ENCODE measurements around the gene RUNX1. TPM values are rescaled to one million over a fixed set of nuclear protein-coding genes. Genes with fewer than 3 reads are reported as not detected.

The RUNX1 gene
- total RNA-seq (2014; rRNA removed; shearing (Covaris generic)), result 38.2 and 48.1 TPM in 2 replicates

DNA sequence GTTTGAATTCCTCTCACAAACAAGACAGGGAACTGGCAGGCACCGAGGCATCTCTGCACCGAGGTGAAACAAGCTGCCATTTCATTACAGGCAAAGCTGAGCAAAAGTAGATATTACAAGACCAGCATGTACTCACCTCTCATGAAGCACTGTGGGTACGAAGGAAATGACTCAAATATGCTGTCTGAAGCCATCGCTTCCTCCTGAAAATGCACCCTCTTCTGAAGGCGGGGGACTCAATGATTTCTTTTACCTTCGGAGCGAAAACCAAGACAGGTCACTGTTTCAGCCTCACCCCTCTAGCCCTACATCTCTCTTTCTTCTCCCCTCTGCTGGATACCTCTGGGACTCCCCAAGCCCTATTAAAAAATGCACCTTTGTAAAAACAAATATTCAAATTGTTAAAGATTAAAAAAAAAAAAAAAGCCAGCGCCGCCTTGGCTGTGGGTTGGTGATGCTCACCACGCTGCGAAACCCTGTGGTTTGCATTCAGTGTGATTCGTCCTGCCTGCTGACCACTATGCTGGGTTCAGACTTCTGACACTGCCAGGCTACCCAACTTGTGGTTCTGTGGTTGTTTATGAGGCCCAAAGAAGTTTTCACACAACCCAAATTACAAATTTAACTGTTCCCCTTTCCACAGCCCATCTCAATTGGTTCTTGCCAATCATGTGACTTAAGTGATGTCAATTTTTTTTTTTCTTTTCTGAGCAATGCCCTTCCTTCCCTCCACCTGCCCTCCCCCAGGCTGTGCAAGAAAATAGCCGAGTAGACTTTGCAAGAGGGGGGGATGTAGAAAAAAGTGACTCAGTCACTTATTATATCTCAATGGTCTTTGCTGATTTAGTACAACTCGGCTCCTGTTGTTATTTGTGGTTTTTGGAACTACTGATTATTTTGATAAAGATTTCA lies at the start of gene RUNX1:
Gene RUNX1, minus strand, starts transcription at position 597 of the 912 bp plus-strand sequence.
- DNase-seq (ENCODE audit: low spot score), result peak; percentile 99

DNA sequence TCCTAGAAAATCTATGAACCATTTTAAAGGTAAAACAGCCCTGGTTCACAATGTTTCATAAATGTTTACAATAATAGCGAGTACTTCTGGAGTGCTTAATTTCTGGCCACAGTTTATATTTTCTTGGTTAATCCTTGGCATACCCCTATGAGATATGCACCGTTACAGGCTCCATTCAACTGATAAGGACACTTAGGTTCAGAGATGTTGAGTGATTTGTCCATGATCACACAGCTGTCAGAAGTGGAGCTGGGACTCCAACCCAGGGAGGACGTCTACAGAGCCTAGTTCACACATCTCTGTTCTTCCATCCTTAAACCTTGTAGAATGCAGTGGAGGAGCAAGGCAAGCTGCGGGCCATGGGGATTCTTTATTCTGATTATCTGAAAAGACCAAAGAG lies 48.4 kb upstream of the RUNX1 start:
- no peak for DNase-seq (ENCODE audit: low spot score)

DNA sequence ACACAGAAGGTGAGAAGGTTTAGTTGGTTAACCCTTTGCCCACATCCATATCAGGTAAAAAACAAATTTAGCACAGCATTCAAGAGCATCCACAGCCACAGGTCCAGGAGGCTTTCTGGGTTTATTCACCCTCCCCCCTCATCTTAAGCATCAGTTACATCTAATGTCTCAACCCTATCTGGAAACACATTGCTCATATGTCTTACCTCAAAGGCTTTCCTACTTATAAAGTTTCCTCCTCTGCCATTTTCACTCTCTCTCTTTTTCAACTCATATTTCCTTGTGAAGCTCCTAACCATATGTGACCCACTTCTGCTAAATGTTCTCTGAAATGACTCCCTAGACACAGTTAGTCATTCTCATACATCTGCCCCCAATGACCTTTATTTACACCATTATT lies 47.9 kb upstream of the RUNX1 start:
- DNase-seq (ENCODE audit: low spot score), result no peak

DNA sequence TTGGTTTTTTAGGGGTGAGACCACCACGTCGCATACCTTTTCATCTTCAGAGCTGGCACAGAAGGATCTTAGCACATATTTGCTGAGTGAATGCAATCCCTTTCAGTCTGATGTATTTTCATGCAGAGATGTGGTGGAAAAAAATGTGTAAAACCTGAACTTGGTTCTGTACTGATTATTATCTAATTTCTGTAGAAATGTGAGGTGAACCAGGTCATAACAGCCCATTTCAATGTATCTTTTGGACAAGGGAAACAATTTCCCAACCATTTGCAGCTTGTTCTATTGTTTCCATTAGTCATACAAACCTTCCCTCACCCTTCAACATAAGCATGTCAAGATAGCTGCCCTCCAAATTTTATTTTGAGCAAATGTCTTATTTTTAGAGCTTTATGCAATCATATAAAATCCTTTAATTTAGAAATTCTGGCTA lies 46.8 kb upstream of the RUNX1 start:
- no peak for DNase-seq (ENCODE audit: low spot score)

GRCh38 chr21:35093514-35093913 lies 44.4 kb upstream of the RUNX1 start:
- DNase-seq (ENCODE audit: low spot score), result no peak

DNA sequence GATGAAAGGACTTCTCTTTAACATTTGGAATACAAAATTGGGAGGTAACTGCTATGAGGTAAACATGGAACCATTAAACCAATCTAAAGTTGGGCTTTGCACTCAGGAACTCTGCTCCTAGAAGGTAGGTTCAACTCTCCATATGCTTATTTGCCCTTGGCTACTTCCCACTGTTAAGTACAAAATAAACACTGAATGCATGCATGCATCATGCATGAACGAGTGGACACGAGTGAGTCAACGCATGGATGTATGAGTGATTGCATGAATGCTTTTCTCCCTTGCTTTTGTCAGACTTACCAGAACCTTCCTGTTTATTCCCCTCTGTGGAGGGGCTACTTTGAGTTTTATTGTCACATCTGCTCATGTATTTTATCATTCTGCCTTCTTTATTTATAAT lies 42.4 kb upstream of the RUNX1 start:
- no peak for DNase-seq (ENCODE audit: low spot score)

GRCh38 chr21:35090403-35090802 lies 41.3 kb upstream of the RUNX1 start:
- no peak for DNase-seq (ENCODE audit: low spot score)

DNA sequence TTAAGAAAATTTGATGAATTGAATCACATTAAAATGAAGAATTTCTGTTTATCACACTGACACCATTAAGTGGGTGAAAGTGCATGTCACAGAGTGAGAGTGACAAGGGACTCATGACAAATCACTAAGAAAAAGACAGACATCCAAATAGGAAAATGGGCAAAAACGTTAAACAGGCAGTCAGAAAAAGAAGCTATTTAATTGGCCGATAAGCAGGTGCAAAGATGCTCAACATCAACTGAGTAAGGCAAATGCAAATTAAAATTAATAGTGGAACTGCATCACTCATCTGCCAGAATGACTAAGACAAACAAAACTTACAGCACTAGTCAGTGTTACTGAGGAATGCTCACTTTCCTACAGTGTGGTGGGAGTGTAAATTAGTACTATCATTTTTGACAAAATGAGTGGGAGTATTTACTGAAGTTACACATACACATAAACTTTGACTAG lies 39.2 kb upstream of the RUNX1 start:
- DNase-seq (ENCODE audit: low spot score), result peak; percentile 40

DNA sequence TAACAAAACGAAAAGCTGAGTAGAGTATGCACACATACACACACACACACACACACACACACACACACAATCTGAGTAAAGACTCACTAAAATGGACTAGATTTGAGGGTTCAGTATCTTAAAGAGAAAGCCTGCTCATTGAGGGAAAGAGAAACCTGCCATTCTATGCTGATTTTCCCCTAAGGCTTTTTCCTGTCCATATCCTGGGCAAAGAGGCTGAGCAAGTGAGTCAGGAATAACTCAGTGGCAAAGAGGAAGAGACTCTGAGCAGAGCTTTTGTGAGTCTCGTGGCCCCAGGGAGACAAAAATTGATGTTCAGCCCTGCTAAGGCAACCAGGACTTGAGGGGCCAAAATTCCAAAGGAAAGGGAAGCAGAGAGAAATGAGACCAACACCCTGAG lies 37.3 kb upstream of the RUNX1 start:
- DNase-seq (ENCODE audit: low spot score), result peak; percentile 68

GRCh38 chr21:35084869-35085268 lies 35.8 kb upstream of the RUNX1 start:
- peak; percentile 97 for DNase-seq (ENCODE audit: low spot score)

DNA sequence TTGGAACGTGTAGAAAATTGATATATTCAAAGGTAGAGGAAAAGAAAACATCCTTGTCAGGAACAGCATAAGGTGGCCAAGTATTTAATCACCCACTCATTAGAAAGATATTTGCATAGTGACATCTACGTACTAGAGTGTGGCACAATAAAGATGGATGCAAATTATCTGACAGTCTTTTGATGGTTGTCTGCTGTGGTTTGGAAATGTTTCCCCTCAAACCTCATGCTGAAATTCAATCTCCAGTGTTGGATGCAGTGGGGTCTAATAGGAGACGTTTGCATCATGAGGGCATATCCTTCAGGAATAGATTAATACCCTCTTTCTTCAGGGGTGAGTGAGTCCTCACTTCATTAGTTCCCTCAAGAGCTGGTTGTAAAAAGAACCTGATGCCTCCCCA lies 34.1 kb upstream of the RUNX1 start:
- DNase-seq (ENCODE audit: low spot score), result no peak

DNA sequence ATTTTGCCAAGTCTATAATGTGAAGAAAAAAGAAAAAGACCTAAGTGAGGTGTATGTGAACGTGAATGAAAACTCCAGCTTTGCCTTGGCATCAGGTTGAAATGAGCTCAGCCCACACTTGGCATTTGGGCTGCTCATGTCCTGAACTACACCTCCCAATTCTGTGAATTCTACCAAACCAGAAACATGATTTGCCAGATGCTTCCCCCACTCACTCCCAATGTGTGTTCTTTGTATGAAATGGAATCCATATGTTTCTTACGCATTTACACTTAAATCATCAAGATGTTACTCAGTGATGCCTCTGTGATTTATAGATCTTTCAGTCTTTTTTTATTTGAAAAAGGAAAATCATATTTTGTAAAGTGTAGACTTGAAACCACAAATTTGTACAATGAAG lies 32.8 kb upstream of the RUNX1 start:
- no peak for DNase-seq (ENCODE audit: low spot score)

DNA sequence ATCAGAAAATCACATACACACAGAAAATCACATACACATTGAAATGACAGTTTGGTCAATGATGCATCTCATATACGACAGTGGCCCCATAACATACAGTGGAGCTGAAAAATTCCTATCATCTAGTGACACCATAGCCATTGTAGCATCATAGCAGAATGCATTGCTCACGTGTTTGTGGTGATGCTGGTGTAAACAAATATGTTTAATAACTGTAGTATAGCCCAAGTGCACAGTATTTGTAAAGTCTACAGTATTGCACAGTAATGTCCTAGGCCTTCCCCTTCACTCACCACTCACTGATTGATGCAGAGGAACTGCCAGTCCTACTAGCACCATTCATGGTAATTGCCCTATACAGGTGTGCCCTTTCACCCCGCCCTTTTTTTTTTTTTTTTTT lies 30.1 kb upstream of the RUNX1 start:
- DNase-seq (ENCODE audit: low spot score), result no peak

- DNase-seq (ENCODE audit: low spot score), result peak; percentile 39
Measured at GRCh38 chr21:35077975-35078374, 28.9 kb upstream of the RUNX1 start.

DNA sequence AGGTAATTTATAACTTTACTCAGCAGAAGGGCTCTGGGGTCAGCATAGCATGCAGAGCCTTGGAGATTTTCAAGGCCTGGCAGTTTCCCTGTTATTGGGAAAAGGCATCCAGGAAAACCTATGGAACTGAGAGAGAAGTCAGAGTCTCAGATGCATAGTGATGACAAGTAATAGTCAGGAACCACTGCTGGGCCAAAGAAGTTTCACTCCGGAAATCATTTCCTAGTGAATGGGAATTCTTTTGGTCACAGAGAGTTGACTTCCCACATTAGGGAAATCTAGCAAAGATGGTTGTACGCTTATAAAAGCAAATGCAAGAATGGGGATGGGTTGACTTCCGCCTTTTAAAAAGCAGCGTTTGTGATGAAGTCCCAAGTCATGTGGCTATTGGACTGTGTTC lies 28.4 kb upstream of the RUNX1 start:
- DNase-seq (ENCODE audit: low spot score), result no peak

GRCh38 chr21:35075546-35075945 lies 26.4 kb upstream of the RUNX1 start:
- peak; percentile 93 for DNase-seq (ENCODE audit: low spot score)

GRCh38 chr21:35072960-35073359 lies 23.9 kb upstream of the RUNX1 start:
- DNase-seq (ENCODE audit: low spot score), result no peak

DNA sequence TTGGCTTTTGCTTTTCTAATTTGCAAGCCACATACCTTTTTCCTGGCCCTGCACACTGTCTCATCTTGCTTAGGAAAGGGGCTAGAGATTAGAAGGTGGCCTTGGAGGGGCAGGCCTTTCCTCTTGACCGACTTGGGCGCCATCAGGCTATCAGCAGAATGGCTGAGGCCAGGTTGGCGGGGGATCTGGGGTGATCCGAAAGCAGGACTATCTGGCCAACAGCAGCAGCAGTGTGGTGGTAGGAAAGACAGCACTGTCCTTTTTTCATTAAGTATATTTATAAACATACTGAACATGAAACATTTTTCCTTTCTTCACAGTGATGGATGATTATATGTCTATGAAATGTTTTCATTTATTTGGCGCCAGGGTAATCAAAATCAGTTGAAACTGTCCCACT lies 23.5 kb upstream of the RUNX1 start:
- DNase-seq (ENCODE audit: low spot score), result no peak

DNA sequence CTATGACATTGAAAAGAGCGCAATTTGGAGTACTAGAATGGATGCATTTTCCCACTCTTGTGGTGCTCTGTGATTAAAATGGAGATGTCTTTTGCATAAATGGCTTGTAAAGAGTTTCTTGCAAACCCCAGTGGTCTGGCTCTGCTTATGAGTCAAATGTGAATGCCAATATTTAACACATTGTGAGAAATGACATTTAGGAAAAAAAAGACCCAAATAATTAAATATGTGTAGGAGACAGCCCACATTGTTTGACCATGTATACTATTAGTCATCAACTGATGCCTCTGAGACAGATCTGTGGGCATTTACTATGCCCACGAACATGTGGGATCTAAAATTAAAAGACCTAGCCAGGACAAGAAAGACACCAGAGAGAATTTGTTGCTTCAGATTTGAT lies 22.2 kb upstream of the RUNX1 start:
- no peak for DNase-seq (ENCODE audit: low spot score)

DNA sequence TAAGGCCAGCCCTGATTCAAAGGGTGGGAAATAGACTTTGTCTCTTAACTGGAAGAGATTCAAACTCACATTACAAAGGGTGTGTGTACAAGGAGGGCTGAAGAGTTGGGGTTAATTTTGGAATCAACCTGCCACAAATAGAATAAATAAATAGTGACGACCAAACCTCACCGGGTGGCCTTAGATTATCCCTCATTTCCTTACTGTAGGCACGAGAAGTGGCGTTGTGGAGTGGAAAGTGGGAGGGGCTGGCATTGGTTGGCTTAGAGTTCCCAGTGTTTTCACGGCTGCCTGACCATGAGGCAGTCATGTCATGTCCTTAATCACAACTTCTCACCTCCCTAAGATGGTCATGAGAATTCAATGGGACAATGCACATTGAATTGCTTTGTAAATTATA lies 21.3 kb upstream of the RUNX1 start:
- no peak for DNase-seq (ENCODE audit: low spot score)

DNA sequence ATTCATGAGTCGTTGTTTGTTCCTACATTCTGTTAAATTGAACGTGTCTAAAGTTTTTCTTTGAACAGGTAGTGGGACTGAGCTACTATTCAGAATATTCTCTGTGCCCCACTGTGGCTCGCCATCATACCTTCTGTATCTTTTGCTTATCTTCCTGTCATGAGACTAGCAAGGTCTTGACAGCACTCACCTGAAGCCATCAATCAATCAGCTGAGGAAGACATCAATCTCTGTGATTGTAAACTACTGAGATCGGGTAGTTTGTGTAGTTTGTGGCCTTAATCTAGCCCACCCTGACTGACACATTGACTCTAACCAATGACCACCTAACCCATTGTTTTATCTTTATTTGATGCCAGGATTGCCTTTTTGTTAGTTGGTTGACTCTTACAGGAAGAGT lies 17.7 kb upstream of the RUNX1 start:
- DNase-seq (ENCODE audit: low spot score), result no peak

- no peak for DNase-seq (ENCODE audit: low spot score)
Measured at GRCh38 chr21:35063428-35064172, 14.5 kb upstream of the RUNX1 start.

DNA sequence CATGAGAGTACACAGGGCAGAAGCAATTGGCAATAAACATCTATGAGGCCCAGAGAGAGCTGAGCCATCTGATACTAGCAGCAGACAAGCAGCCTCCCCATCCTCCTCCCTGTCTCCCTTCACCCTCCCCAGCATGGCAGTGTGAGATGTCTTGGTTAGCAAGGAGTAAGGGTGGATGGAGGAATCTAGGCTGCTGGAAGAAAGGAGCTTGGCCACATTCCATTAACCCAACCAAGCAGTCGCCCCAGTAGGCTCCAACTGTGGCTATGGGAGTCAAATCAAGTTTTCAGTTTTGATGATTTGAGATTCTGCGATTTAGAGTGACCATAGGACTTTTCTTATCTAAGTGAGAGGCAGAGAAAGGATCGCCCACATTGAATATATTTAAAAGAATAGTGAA lies 12.9 kb upstream of the RUNX1 start:
- DNase-seq (ENCODE audit: low spot score), result no peak

Measured in A172 (cell line).